Endothelial cell of umbilical vein (primary cell): ENCODE data around the gene MBD5.

ENCODE experiments used
- EZH2 ChIP-seq: IDR thresholded peaks from 2 replicates; pipeline ENCODE4 v1.6.1; 2012; ENCODE audit warnings: borderline replicate concordance, low read depth, mild to moderate bottlenecking, moderate library complexity, low read length, inconsistent platforms; ENCODE audit not compliant: severe bottlenecking
- GATA2 ChIP-seq: IDR thresholded peaks from 2 replicates; pipeline ENCODE4 v1.7.0; 2011; ENCODE audit warnings: low read depth, mild to moderate bottlenecking, moderate library complexity, mixed read lengths, low read length; ENCODE audit not compliant: insufficient read length, insufficient read depth
- JUN ChIP-seq: IDR thresholded peaks from 2 replicates; pipeline ENCODE4 v1.6.1; 2011; ENCODE audit warnings: borderline replicate concordance, low read depth; ENCODE audit not compliant: insufficient read length, insufficient read depth
- MYC ChIP-seq: IDR thresholded peaks from one replicate; pipeline ENCODE4 v1.6.1; 2011; ENCODE audit warnings: mild to moderate bottlenecking, low read depth, low read length
- POLR2A ChIP-seq: IDR thresholded peaks from 2 replicates; pipeline ENCODE4 v1.6.1; 2012; ENCODE audit warnings: low read depth, mild to moderate bottlenecking, control low read depth, low read length
- POLR2AphosphoS5 ChIP-seq: IDR thresholded peaks from 2 replicates; pipeline ENCODE4 v1.6.1; 2012; ENCODE audit warnings: low read depth, mild to moderate bottlenecking, control low read depth, low read length, moderate library complexity; ENCODE audit not compliant: insufficient read depth
- TF ChIP-seq, protein P1 (sequence below), 2 donors: IDR thresholded peaks; 1 replicate in 1 of 2; 2 replicates in 1 of 2; pipeline ENCODE4 v1.5.1; 2011; ENCODE audit warnings: low read length in 2 of 2, mild to moderate bottlenecking in 2 of 2, moderate library complexity in 2 of 2, control low read depth in 1 of 2, inconsistent platforms in 1 of 2, low read depth in 1 of 2; ENCODE audit not compliant: insufficient read depth in 1 of 2; ENCODE audit errors: extremely low read depth in 1 of 2

DNA sequence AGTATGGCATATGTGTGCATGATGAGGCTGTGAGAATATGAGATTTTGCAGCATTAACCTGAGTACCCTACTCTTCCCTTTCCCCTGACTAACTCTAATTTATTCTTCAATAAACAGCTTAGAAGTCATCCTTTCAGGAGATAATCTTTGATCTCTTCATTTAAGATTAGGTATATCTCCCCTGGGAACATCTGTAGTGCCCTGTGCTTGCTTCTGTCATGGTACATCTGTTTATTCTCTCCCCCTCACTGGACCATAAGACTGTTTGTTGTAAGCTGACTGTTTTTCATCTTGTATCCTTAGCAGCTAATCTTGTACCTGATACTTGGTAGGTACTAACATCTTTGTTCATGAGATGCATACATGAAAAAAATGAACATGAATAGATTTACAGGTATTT is 83.1 kb downstream of the MBD5 start:
- TF ChIP-seq POLR2A (no peak), EZH2 (no peak), JUN (no peak), GATA2 (no peak), POLR2AphosphoS5 (no peak), MYC (no peak)
- TF ChIP-seq, protein P1, sequence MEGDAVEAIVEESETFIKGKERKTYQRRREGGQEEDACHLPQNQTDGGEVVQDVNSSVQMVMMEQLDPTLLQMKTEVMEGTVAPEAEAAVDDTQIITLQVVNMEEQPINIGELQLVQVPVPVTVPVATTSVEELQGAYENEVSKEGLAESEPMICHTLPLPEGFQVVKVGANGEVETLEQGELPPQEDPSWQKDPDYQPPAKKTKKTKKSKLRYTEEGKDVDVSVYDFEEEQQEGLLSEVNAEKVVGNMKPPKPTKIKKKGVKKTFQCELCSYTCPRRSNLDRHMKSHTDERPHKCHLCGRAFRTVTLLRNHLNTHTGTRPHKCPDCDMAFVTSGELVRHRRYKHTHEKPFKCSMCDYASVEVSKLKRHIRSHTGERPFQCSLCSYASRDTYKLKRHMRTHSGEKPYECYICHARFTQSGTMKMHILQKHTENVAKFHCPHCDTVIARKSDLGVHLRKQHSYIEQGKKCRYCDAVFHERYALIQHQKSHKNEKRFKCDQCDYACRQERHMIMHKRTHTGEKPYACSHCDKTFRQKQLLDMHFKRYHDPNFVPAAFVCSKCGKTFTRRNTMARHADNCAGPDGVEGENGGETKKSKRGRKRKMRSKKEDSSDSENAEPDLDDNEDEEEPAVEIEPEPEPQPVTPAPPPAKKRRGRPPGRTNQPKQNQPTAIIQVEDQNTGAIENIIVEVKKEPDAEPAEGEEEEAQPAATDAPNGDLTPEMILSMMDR (IDR thresholded peaks at IDR 0.05; ENCODE audit: extremely low read depth in 1 of 2, insufficient read depth in 1 of 2, low read depth in 1 of 2, low read length in 2 of 2) = no peak
